Ovary (tissue), 9 donors: ENCODE measurements around the gene SHISA9. TPM values are rescaled to one million over a fixed set of nuclear protein-coding genes. Genes with fewer than 3 reads are reported as not detected.

ENCODE experiments used
- DNase-seq, 5 donors: peaks; one replicate each; pipeline ENCODE4 v3.0.0-alpha.2; 2019 to 2020
- H3K27ac ChIP-seq, 2 donors: fragments of 200-600 bp; one replicate each; pipeline versions ENCODE4 v1.5.1 to v1.8.0; 2019 to 2022
- H3K27me3 ChIP-seq: fragments of 200-600 bp; one replicate; pipeline ENCODE4 v1.8.0; 2022
- H3K36me3 ChIP-seq: fragments of 200-600 bp; sonication (generic); one replicate; pipeline ENCODE4 v1.5.1; 2019
- H3K4me1 ChIP-seq: one replicate; pipeline ENCODE4 v1.8.1; 2013; ENCODE audit warnings: mild to moderate bottlenecking, moderate library complexity; ENCODE audit not compliant: insufficient read depth
- H3K4me3 ChIP-seq: fragments of 200-600 bp; sonication (generic); one replicate; pipeline ENCODE4 v1.5.1; 2017
- H3K9me3 ChIP-seq, 2 donors: fragments of 200-600 bp in 1 of 2; sonication (generic) in 1 of 2; one replicate each; pipeline versions ENCODE4 v1.5.1 to v1.8.1; 2013 to 2019; ENCODE audit warnings: mild to moderate bottlenecking in 1 of 2, moderate library complexity in 1 of 2
- CTCF ChIP-seq, 3 donors: fragments of 450-650 bp in 2 of 3; fragments of 200-600 bp in 1 of 3; IDR thresholded peaks; one replicate each; pipeline versions ENCODE4 v1.5.1 to v1.8.0; 2016 to 2022; ENCODE audit warnings: antibody characterized with exemption in 3 of 3, mild to moderate bottlenecking in 1 of 3
- EP300 ChIP-seq: sonication (generic); formaldehyde crosslinking; IDR thresholded peaks from one replicate; pipeline ENCODE4 v1.6.1; 2017; ENCODE audit warnings: antibody characterized with exemption
- POLR2A ChIP-seq: fragments of 450-650 bp; IDR thresholded peaks from one replicate; pipeline ENCODE4 v1.6.1; 2017; ENCODE audit warnings: antibody characterized with exemption, mild to moderate bottlenecking, moderate library complexity
- WGBS, 3 donors: extraction: QIAGEN DNeasy Blood & Tissue Kit in 1 of 3; methylation state at CpG; one replicate each; pipeline versions ENCODE4 v1.1.5 to v1.1.7; 2013 to 2017; 5-methylcytosine and 5-hydroxymethylcytosine counted together
- intact Hi-C, 4 donors: fragments of 100-400 bp; cut with DNase I; formaldehyde crosslinking; loops; one replicate each; pipeline versions ENCODE4 v1.11.0 to v1.15.1; 2022 to 2023
- polyA plus RNA-seq, 2 donors: library from polyadenylated mRNA; stranded (reverse); fragments of 200-250 nt in 1 of 2; fragments of 350-450 nt in 1 of 2; fragmentation: Illumina TruSeq in 1 of 2; extraction: RNeasy Lipid Tissue Mini Kit (QIAGEN cat#74804) in 1 of 2; gene quantifications; one replicate each; pipeline ENCODE4 v1.2.3, GENCODE V29; 2013 to 2014
- total RNA-seq, 7 donors: library from RNA; depleted of rRNA in 2 of 7; stranded (reverse); fragments of >200 nt in 2 of 7; fragmentation: NEBNext Ultra II Directional in 3 of 7; extraction: Animal tissue kit (Norgen Biotek cat#: 25700) in 3 of 7; gene quantifications; one replicate each; pipeline versions ENCODE4 v1.1.0 to v1.2.4, GENCODE V29; 2016 to 2023
- donor health status: DM: no; HTN: no; CAD: no; lungs with moderate emphysema.
- donor health status: DM: no; HTN: no; CAD: no.
- donor health status: Bipolar disorder and iron deficiency.
- donor health status: DM: yes; HTN: yes; CAD: no.
- donor health status: DM: no; HTN: no; CAD: no.
- donor health status: DM: yes; HTN: yes; CAD: no.

SHISA9 gene
- total and polyA plus RNA-seq, 9 donors: 0.03 to 0.47 (median 0.12) TPM; not detected in 3

GRCh38 chr16:13005721-13006247 lies 104.4 kb downstream of the SHISA9 start:
- H3K4me3 ChIP-seq: no peak overlapping the region
- H3K27me3 ChIP-seq: no peaks in the 10 kb centered on the region
- 82 to 84% (median 83%) methylated on average over 12 of the region's 12 CpGs for WGBS, 3 donors
- no peaks in the 10 kb centered on the region for H3K36me3 ChIP-seq
- intact Hi-C loops: no loop called here
- no peak for DNase-seq
- H3K27ac ChIP-seq: no peak overlapping the region
- no peaks in the 10 kb centered on the region for H3K4me1 ChIP-seq
- H3K9me3 ChIP-seq: no peaks in the 10 kb centered on the region
- TF ChIP-seq EP300 (no peak), CTCF (IDR thresholded peaks at IDR 0.05) (no peak), POLR2A (no peak)

GRCh38 chr16:13012601-13013000 lies 111.2 kb downstream of the SHISA9 start:
- no peak for DNase-seq
- Histone ChIP-seq H3K4me3 (no peak overlapping the region), H3K9me3 (no peaks in the 10 kb centered on the region), H3K4me1 (no peaks in the 10 kb centered on the region), H3K27ac (no peak overlapping the region), H3K27me3 (no peaks in the 10 kb centered on the region), H3K36me3 (no peaks in the 10 kb centered on the region)
- intact Hi-C loops: no loop called here
- TF ChIP-seq POLR2A (no peak), EP300 (no peak)
- WGBS, 3 donors: 17 to 45% (median 26%) methylated on average over 4 of the region's 4 CpGs

- no peak for DNase-seq
- TF ChIP-seq CTCF (IDR thresholded peaks at IDR 0.05) (no peak), POLR2A (no peak), EP300 (no peak)
- no peaks in the 10 kb centered on the region for H3K4me1 ChIP-seq
- H3K27me3 ChIP-seq: no peaks in the 10 kb centered on the region
- no peaks in the 10 kb centered on the region for H3K9me3 ChIP-seq
- no peaks in the 10 kb centered on the region for H3K36me3 ChIP-seq
- H3K27ac ChIP-seq: no peak overlapping the region
- no peak overlapping the region for H3K4me3 ChIP-seq
- intact Hi-C loops: no loop called here
- WGBS, 3 donors: 21 to 38% (median 38%) methylated on average over 6 of the region's 6 CpGs
These were observed 111.6 kb downstream of the SHISA9 start for GRCh38 chr16:13013043-13013442.

- TF ChIP-seq CTCF (IDR thresholded peaks at IDR 0.05) (no peak), POLR2A (no peak), EP300 (no peak)
- 0 to 5% (median 2%) methylated on average over 2 of the region's 2 CpGs for WGBS, 3 donors
- no peak overlapping the region for H3K4me3 ChIP-seq
- H3K36me3 ChIP-seq: no peaks in the 10 kb centered on the region
- H3K27ac ChIP-seq: no peak overlapping the region
- peaks cover 0 to 3% of the 10 kb centered on the region in 2 donors for H3K9me3 ChIP-seq
- H3K4me1 ChIP-seq: no peaks in the 10 kb centered on the region
- intact Hi-C loops: no loop called here
- DNase-seq: no peak
- no peaks in the 10 kb centered on the region for H3K27me3 ChIP-seq
These were observed 113.1 kb downstream of the SHISA9 start for GRCh38 chr16:13014476-13014875.

- TF ChIP-seq POLR2A (no peak), CTCF (IDR thresholded peaks at IDR 0.05) (no peak), EP300 (no peak)
- no peak overlapping the region for H3K27ac ChIP-seq
- H3K4me3 ChIP-seq: no peak overlapping the region
- no peak for DNase-seq
- 59 to 72% (median 59%) methylated on average over 5 of the region's 5 CpGs for WGBS, 3 donors
- H3K27me3 ChIP-seq: no peaks in the 10 kb centered on the region
- no peaks in the 10 kb centered on the region for H3K36me3 ChIP-seq
- H3K9me3 ChIP-seq: peaks cover 0 to 3% of the 10 kb centered on the region in 2 donors
- intact Hi-C loops: no loop called here
- no peaks in the 10 kb centered on the region for H3K4me1 ChIP-seq
These were observed 116.6 kb downstream of the SHISA9 start for GRCh38 chr16:13018026-13018425.
